HG02885 (cell line): ENCODE measurements around the gene NFX1.

Experiments used
- ATAC-seq: cut with Tn5 transposase; IDR thresholded peaks from one replicate; pipeline ENCODE4 v1.9.1; 2021; ENCODE audit warnings: mild to moderate bottlenecking; ENCODE audit not compliant: unreplicated experiment, poor library complexity

Gene NFX1

DNA sequence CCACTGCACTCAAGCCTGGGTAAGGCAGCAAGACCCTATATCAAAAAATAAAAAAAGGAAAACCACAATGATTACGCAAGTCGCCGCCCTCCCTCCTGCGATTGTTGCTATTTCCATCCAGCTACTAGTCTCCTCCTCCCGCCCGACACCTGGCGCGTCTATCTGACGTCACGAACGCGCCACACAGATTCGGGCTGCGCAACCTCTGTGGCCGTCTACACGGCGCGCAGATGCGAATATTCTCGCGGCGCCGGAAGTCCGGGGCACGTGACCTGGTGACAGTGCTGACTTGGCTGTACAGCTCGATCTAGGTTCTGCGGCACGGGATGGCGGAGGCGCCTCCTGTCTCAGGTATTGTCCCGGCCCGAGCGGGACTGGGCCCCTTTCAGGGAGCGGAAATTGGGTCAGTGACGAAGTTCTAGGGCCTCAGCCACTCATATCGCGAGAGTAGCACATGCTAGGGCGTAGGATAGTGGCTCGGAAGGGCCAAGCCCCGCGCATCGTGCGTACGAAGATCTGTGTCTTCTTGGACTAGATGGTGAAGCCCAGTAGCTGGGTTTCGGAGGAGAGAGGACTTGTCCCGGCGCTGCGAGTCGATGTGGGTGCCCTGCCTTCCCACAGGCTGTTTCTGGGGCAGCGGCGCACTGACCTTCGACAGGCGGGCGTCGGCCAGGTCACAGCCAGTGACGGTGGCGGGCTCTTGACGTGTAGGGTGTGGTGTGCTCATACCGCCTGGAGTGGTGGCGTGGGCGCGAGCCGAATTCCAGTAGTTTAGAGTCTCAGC is at the start of gene NFX1:
Gene NFX1, plus strand, starts transcription at position 270 of the 784 bp plus-strand sequence. Its CDS starts 57 bp downstream, at position 327.
- peak; percentile 90 for ATAC-seq

DNA sequence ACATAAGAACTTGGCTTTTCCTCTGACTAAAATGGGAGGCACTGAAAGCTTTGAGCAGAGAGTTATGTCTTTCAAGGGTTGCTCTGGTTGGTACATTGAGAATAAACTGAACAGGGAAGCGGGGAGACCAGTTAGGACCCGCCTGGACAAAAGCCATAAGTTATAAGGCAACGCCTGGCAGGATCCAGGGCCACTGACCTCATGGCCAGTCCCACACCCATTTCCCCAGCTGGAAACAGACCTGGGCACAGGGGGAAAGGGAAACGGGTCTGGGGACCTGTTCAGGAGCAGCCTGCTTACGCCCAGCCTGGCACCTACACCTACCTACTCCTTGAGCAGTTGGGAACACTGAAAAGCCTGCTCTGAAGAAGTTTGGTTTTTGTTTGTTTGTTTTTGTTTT is 49.0 kb upstream of the NFX1 start:
- no peak for ATAC-seq

DNA sequence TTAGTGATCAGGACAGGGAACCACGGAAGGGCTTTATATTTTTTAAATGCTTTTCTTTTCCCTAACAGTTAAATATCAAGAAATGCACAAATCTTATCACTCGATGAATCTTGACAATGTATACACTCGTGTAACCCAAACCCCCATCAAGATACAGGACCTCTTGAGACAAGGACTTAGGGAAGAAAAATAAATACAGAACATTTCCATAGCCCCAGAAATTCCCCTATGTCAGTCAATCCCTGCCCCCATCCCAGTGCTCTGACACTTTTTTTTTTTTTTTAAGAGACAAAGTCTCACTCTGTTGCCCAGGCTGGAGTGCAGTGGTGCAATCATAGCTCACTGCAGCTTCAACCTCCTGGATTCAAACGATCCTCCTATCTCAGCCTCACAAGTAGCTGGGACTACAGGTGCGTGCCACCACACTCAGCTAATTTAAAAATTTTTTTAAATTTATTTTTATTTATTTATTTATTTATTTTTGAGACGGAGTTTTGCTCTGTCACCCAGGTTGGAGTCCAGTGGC is 47.6 kb upstream of the NFX1 start:
- no peak for ATAC-seq

DNA sequence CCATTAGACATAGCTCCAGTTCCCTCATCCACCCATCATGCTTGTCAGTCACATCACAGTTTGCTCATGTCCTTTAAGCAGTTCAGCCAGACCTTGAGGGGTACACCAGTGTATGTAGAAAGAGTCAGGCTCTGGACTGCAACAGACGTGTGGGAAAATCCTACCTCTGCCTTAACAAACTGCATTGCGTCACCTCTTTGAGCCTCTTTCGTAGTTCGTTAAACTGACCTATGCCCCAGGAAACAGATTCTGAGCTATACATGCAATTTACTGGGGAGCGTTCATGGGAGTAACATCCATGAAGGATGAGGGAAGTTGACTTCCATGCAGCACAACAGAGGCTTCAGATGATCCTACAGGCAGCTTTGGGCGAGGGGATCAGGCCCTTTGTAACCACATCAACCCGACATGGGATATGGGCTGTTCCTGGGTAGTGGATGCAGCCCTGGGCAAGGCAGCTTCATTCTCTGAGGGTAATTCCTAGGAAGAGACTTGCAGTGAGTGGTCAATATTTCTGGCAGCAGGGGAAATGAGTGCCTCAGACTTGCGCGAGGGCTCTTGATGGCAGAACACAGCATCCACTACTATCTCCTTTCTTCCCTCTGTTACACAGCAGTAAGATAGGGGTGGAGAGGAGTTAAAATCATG is 46.1 kb upstream of the NFX1 start:
- no peak for ATAC-seq

DNA sequence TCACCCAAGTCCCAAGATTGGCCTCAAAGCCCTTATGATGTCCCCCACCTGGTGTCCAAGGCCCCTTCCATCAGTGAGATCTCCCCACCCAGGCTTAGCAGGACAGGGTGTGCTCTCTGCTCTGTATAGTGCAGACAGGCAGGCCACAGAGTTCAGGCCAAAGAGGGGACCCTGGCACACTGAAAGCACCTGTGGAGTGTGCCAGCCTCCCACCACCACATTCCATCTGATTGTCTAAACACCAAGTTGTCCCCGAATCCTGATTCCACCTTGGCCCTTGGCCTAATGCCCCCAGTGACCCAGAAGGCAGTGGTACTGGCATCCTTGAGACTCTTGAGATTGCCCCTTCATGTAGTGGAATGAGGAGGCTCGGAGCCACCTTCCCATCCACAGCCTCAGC is 45.0 kb upstream of the NFX1 start:
- ATAC-seq, result no peak

DNA sequence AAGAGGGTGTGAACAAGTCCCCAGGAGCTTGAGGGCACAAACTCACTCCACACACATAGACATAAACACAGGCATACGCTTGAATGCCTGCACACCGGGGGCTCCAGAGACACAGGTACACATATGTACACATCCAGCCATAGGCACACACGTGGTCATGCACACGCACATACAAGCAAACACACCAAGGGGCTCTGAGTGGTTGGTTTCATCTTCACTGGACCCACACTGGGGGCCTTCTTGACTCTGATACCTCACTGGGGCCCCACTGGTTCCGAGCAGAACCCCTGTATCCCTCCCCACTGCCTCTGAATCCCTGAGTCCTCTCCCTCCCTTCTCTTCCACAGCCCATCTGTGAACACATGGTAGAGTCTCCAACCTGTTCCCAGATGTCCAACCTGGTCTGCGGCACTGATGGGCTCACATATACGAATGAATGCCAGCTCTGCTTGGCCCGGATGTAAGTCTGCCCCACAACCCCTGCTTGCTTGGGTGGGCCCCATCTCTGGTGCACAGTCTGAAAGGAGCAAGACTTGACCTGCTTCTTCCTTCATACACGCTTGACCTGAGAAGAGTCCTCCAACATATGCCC is 44.0 kb upstream of the NFX1 start:
- ATAC-seq, result no peak

DNA sequence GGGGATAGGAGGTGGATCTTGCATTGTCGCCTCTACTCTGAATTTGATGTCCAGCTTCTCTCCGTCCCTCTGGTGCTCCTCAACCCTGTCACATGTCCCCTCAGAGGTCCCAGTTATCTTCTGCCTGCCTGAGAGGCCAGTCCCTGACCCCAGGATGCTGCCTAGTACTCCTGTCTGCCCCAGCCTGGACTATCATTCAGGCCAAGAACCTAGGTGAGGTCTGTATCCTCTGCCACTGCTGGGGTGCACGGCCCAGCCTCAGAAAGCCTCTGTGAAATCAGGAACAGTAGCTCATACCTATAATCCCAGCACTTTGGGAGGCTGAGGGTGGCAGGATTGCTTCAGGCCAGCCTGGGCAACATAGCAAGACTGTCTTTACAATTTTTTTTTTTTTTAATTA is 41.7 kb upstream of the NFX1 start:
- ATAC-seq, result peak; percentile 3

DNA sequence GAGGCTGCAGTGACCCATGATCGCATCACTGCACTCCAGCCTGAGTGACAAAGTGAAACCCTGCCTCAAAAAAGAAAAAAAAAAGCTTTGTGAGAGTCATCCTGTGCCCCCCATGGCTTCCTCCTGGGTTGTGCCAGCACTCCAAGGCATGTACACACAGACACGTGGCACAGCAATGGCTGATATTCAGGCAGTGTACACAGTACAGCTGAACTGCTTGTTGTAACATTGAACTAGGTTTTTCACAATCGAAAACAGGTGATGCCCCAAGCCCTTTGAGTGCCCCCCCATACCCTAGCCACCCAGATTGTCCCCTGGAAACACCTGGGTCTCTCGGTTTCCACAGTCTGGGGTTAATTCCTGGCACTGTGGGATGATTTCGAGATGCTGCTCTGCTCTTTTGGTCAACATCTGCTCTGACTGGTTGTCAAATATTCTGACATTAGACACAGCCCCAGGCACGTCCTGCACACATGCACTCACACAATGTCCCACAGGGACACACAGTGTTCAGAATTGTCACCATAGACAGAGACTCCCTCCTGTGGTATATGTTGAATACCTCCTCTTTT is 41.1 kb upstream of the NFX1 start:
- peak; percentile 66 for ATAC-seq

DNA sequence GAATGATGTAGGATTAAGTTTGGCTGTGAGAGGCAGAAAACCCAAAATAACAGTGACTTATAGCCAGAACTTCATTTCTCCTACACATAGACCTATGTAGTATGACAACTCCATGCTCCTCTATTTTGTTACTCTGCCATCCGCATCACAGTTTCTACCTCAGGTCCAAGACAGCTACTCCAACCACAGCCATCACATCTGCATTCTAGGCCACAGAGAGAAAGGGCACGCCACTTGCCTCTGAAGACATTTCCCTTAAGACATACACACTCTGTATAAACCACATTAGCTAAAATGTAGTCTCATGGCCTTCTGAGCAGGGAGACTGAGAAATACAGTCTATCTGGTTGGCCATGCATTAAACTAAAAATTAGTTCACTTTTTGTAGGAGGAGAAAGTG is 40.3 kb upstream of the NFX1 start:
- ATAC-seq, result peak; percentile 33

DNA sequence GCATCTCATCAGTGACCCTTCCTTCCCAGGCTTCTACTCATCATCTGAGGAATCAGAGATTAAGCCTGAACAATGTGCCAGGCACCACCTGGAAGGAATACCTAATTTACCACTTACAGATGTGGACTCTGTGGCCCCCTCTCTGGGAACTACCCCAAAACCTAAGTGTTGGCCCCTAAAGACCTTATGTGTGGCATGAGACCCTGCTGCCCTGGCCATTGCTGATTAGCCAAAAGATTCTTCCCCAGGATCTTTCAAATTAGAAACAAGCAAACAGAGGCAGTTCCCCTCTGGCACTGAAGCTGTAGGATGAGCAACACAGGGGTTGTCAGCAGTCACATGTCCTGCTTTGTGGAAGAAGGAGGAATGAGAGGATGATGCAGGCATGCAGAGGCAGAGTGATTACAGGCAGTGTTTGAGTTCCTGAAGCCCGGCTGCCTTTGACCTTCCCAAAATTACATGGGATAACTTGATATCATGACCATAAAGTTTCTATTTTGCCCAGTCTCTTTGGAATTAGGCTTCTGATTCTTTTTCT is 39.8 kb upstream of the NFX1 start:
- ATAC-seq, result no peak

DNA sequence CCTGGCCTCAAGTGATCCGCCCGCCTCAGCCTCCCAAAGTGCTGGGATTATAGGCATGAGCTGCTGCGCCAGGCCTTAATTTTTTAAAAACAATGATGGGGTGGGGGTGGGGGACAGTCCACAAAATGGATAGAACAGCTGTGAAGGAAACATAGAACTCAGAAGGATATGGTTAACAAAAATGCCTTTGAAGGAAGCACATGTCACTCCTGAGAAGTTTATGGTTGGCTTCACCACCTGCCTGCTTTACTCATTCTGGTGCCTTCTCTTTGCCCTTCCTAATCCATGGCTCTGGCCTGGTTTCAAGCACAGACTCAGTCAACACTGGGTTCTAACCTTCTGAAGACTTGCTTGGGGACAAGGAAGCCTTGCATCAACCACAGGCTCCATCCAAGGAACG is 36.1 kb upstream of the NFX1 start:
- no peak for ATAC-seq

DNA sequence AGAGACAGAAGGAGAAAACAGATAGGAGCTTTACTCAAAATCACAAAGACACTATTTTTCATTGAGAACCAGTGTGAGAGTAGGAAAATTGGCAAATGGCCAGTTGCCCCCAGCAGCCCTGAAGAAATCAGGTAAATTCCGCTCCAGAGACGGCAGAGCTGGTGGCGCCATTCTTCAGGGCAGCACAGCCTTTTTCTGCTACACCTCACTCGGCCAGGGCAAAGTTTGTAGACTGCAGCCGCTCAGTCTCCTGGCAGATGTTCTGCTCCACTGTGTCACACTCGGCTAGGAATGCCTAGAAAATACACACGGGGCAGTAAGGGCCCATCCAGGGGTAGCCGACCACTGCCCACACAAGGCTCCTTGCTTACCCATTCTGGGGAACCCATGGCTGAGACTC is 35.3 kb upstream of the NFX1 start:
- no peak for ATAC-seq

DNA sequence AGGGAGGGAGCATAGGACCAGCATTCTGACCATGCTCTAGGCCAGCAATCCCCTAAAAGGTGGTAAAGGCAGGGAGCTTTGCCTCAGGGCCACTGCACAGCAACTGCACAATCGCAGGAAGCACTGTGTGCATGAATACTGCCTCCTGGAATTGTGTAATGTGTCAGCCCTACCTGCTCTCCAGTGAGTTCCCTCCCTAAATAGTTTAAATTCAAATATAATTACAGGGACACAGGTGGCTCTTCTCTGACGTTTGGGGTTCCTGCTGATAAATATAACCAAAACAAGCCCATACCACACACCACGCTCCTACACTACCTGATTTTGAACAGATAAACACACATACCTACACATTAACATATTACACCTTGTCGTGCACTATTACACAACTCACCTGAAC is 34.8 kb upstream of the NFX1 start:
- ATAC-seq, result no peak

DNA sequence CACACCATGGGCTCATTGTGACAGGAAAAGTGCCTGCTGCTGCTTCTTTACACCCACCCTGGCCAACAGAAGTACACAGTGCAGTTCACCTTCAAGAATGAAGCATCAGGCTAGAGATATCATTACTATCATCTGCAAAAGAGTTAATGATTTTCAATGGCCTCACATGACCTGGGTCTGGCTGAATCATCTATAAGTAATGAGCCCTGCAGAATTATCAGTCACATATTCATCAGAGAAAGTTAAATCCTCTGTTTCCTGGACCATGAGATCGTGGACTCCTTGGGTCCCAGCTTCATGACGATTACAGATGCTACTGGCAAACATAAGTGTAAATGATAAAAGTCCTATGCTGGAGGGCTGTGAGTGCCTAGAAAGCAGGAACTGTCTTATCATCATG is 34.1 kb upstream of the NFX1 start:
- no peak for ATAC-seq

DNA sequence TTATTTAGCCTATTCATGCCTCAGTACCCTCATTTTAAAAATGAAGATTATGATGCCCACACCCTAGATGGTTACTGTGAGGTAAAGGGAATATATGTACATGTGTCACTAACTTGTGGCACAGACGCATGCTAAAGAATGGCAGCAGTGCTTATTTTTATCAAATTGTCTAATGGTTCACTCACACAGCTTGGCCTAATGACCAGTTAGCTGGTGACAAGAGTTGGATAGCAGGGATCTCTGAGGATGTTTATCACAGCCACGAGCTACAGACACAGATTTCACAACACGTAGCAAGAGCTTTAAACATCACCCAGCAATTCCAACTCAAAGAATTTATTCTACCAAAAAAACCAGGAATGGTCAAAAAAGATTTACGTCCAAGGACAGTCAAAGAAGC is 33.0 kb upstream of the NFX1 start:
- ATAC-seq, result no peak

DNA sequence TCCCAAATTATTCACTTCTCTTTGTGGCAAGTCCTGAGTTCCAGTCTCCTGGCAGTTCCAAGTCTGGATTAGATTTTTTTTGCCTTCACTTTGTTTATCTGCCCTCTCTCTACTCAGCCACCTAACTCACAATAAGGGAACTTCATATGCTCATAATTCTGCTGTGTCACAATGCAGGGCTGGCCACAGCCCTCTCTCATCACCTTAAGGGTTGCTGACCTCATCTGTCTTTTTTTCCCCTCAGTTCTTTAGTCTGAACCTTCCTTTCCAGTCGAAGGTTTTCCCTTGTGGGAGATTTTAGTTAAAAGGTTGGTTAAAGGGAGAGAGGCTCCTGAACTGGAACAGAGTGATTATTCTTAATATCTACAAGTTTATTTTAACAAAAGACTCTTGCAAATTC is 29.9 kb upstream of the NFX1 start:
- no peak for ATAC-seq

DNA sequence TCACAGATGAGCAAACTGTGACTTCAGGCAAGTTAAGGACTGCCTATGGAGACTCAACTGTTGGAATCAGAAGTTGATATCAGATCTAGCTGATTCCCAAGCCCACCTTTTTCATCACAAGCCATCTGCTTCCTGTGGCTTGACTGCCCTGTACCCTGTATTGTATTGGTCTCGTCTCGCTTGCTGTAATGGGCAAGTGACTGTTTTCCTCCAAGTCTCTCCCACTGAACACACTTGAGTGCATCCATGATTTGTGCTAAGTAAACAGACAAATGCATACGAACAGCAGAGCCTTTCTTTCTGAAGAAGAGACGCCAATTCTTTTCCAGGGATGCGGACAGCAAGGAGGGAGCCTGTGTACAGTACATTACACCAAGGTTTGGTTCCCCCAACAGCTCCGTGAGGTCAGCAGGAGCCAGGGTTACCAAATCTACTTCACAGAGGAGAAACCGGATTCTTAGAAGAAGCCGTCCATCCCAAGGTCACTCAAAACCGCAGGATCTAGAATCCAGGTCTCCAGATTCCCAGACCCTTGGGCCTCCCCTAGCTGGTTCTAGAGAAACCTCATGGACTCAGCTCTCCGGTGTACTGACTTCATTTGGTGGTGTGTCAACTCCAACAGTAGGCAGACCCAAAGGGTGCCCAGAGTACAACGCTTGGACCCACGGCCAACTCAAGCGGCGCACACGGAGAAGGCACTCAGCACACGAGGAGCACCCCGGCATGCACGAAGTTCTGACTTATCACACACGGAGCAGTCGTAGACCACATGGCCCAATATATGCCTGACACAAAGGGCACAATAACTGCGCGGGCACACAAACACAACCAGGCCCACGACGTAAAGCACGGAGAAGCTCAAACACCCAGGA is 26.9 kb upstream of the NFX1 start:
- peak; percentile 14 for ATAC-seq

DNA sequence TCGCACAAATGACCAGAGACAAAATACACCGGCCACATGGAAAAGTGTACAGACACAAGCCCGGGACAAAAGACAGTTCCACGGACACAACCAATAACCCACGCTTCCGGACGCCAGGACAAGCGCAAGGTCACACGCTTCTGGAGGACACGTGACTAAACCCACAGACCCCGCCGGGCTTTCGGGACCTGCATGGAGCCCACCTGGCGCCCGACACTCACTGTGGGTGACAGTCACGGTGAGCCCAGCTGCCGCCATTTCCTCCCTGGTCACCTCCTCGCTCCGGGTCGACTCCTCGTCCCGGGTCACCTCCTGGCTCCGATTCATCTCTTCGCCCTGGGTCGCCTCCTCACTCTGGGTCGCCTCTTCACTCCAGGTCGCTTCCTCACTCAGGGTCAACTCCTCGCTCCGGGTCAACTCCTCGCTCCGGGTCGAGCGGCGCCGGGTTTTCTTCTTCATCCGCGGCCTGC is 26.3 kb upstream of the NFX1 start:
- peak; percentile 33 for ATAC-seq

DNA sequence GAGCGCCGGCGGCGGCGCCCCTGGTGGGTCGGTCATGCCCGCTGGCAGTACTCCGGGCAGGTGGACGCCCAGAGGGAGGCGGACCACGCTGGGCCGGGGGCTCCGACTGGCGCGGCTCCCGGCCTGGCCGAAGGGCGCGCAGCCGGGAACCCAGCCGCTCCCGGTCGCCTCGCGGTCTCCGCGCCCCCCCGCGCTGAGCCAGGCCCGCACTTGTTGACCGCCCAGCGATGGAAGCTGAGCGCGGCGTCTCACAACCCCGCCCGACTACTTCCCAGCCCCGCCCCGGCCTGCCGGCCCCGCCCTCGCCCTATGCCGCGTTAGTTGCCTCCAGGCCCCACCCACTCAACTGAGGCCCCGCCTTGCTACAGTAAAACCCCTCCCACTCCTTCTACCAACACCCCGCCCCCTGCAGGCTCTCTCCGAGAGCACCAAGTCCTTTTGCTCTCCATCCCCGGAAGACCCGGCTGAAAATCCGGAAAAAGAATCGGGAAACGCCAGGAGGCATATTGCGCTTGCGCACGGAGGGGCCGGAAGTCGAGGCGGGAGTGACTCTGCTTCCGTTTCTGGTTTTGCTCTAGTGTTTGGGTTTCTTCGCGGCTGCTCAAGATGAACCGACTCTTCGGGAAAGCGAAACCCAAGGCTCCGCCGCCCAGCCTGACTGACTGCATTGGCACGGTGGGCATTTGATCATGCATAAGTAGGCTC is 25.7 kb upstream of the NFX1 start, which contains the start of the genes BAG1 and CHMP5:
Gene BAG1, minus strand, starts transcription at position 236 of the 705 bp plus-strand sequence.
Gene CHMP5, plus strand, starts transcription at position 577 of the 705 bp plus-strand sequence. Its CDS starts 30 bp downstream, at position 607.
- peak; percentile 87 for ATAC-seq
